HEK293 (cell line): ENCODE data around the gene MBD3L5.
A peak's percentile ranks its signal among the peaks of the same experiment; 100 is the strongest.

Source experiments
- CTCF ChIA-PET: fragments of 350-600 bp; formaldehyde crosslinking; extraction: SDS; loops from one replicate; lab custom pipeline; 2021; ENCODE audit warnings: antibody characterized with exemption; lab: Yijun Ruan, JAX
- POLR2A ChIA-PET: fragments of 300-600 bp; formaldehyde crosslinking; extraction: SDS; loops from one replicate; lab custom pipeline; 2020; ENCODE audit warnings: antibody characterized with exemption, inconsistent platforms; lab: Yijun Ruan, JAX
- H3K27ac ChIP-seq: fragments of 200-500 bp; sonication (Bioruptor generic); 2 replicates; pipeline ENCODE4 v1.5.1; 2014; ENCODE audit warnings: low read depth, low read length, control low read depth, inconsistent platforms; ENCODE audit errors: extremely low read depth
- H3K36me3 ChIP-seq, 2 experiments: fragments of 200-500 bp in 1 of 2; sonication (Bioruptor generic) in 1 of 2; 1 replicate in 1 of 2; 2 replicates in 1 of 2; pipeline ENCODE4 v1.5.1; 2014 to 2017; ENCODE audit warnings: inconsistent platforms in 2 of 2, low read length in 2 of 2; ENCODE audit not compliant: control insufficient read depth in 2 of 2, insufficient read depth in 1 of 2
- H3K4me1 ChIP-seq: fragments of 200-500 bp; sonication (Bioruptor generic); 2 replicates; pipeline ENCODE4 v1.5.1; 2014; ENCODE audit warnings: mild to moderate bottlenecking, low read length, inconsistent platforms; ENCODE audit not compliant: control insufficient read depth, insufficient read depth
- H3K4me3 ChIP-seq: 2 replicates; pipeline ENCODE4 v1.5.1; 2011; ENCODE audit warnings: low read depth, mild to moderate bottlenecking, control low read depth, low read length, moderate library complexity
- H3K9me3 ChIP-seq: fragments of 200-500 bp; sonication (Bioruptor generic); 2 replicates; pipeline ENCODE4 v1.5.1; 2014; ENCODE audit warnings: low read depth, low read length, inconsistent platforms; ENCODE audit not compliant: control insufficient read depth, insufficient read depth
- SALL2 ChIP-seq: fragments of 450-650 bp; formaldehyde crosslinking; IDR thresholded peaks from 2 replicates; pipeline ENCODE4 v1.5.0; 2017; ENCODE audit warnings: missing biosample characterization, mild to moderate bottlenecking, missing genetic modification characterization, borderline replicate concordance
- SETDB1 ChIP-seq: IDR thresholded peaks from one replicate; pipeline ENCODE4 v1.6.1; 2017; ENCODE audit warnings: mild to moderate bottlenecking, low read length, moderate library complexity, mixed read lengths; ENCODE audit not compliant: insufficient read length
- ZBTB1 ChIP-seq: fragments of 450-650 bp; formaldehyde crosslinking; IDR thresholded peaks from 2 replicates; pipeline ENCODE4 v1.5.1; 2016; ENCODE audit warnings: missing biosample characterization, missing genetic modification characterization
- ZNF140 ChIP-seq: fragments of 450-650 bp; formaldehyde crosslinking; IDR thresholded peaks from 2 replicates; pipeline ENCODE4 v1.5.1; 2016; ENCODE audit warnings: missing biosample characterization, missing genetic modification characterization
- ZNF184 ChIP-seq: fragments of 450-650 bp; IDR thresholded peaks from 2 replicates; pipeline ENCODE4 v1.5.1; 2018; ENCODE audit warnings: missing biosample characterization, mild to moderate bottlenecking, missing genetic modification characterization
- ZNF274 ChIP-seq, 2 experiments: fragments of 200-500 bp in 1 of 2; fragments of 450-650 bp in 1 of 2; sonication (Bioruptor generic) in 1 of 2; formaldehyde crosslinking in 1 of 2; IDR thresholded peaks; 2 replicates each; pipeline versions ENCODE4 v1.5.1 to v1.6.1; 2014 to 2016; ENCODE audit warnings: borderline replicate concordance in 1 of 2, inconsistent platforms in 1 of 2, low read length in 1 of 2, missing biosample characterization in 1 of 2, missing genetic modification characterization in 1 of 2
- ZNF280D ChIP-seq: fragments of 450-650 bp; formaldehyde crosslinking; IDR thresholded peaks from 2 replicates; pipeline ENCODE4 v1.5.1; 2016; ENCODE audit warnings: missing biosample characterization, missing genetic modification characterization
- ZNF354C ChIP-seq: fragments of 450-650 bp; formaldehyde crosslinking; IDR thresholded peaks from 2 replicates; pipeline ENCODE4 v1.5.1; 2016; ENCODE audit warnings: missing biosample characterization, missing genetic modification characterization, low read depth, borderline replicate concordance
- ZNF391 ChIP-seq: fragments of 450-650 bp; formaldehyde crosslinking; IDR thresholded peaks from 2 replicates; pipeline ENCODE4 v1.5.1; 2016; ENCODE audit warnings: low read depth, missing biosample characterization, missing genetic modification characterization, borderline replicate concordance
- ZNF404 ChIP-seq: fragments of 450-650 bp; formaldehyde crosslinking; IDR thresholded peaks from 2 replicates; pipeline ENCODE4 v1.5.1; 2017; ENCODE audit warnings: missing biosample characterization, missing genetic modification characterization
- ZNF513 ChIP-seq: fragments of 450-650 bp; IDR thresholded peaks from 2 replicates; pipeline ENCODE4 v1.5.1; 2018; ENCODE audit warnings: missing biosample characterization, missing genetic modification characterization
- TF ChIP-seq, protein P1 (sequence below): fragments of 450-650 bp; formaldehyde crosslinking; IDR thresholded peaks from 2 replicates; pipeline ENCODE4 v1.5.1; 2016; ENCODE audit warnings: missing biosample characterization, missing genetic modification characterization

MBD3L5 gene

GRCh38 chr19:7078008-7078407 lies 47.6 kb downstream of the MBD3L5 start:
- Histone ChIP-seq H3K4me3 (no peak overlapping the region), H3K4me1 (no peaks in the 10 kb centered on the region), H3K9me3 (no peaks in the 10 kb centered on the region), H3K27ac (no peak overlapping the region), H3K36me3 (peaks cover 39 to 98% of the 10 kb centered on the region in 2 experiments)
- TF ChIP-seq ZBTB1 (tag by site-specific recombination) (no peak), ZNF274 (IDR thresholded peaks at IDR 0.05; ENCODE audit: low read length) (no peak), ZNF274 (tag by site-specific recombination; IDR thresholded peaks at IDR 0.05; ENCODE audit: borderline replicate concordance) (no peak), ZNF140 (no peak), ZNF354C (tag by site-specific recombination) (no peak), SETDB1 (peak; percentile 92), SALL2 (tag by site-specific recombination) (no peak), ZNF404 (no peak), ZNF391 (tag by site-specific recombination) (no peak), ZNF280D (tag by site-specific recombination) (0 out of 2 replicates have a peak, but pooled peaks have one; percentile 46), ZNF184 (tag by site-specific recombination) (0 out of 2 replicates have a peak, but pooled peaks have one; percentile 43), ZNF513 (no peak)
- TF ChIP-seq, protein P1, sequence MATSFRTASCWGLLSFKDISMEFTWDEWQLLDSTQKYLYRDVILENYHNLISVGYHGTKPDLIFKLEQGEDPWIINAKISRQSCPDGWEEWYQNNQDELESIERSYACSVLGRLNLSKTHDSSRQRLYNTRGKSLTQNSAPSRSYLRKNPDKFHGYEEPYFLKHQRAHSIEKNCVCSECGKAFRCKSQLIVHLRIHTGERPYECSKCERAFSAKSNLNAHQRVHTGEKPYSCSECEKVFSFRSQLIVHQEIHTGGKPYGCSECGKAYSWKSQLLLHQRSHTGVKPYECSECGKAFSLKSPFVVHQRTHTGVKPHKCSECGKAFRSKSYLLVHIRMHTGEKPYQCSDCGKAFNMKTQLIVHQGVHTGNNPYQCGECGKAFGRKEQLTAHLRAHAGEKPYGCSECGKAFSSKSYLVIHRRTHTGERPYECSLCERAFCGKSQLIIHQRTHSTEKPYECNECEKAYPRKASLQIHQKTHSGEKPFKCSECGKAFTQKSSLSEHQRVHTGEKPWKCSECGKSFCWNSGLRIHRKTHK (tag by site-specific recombination): peak; percentile 24; the same call in 1 of the 2 replicates
- ChIA-PET POLR2A (interaction anchor here (0.7 to 1.4 kb wide), 2 partner anchors 9 to 1314 kb away, joined by 3 to 5 read pairs; partner anchors contain the start of gene ZNF557), CTCF (no interaction called here)
